Transverse colon (tissue), 4 donors: ENCODE results near the gene KIAA1217.

Experiments used
- CTCF ChIP-seq, 5 experiments: fragments of 200-600 bp in 3 of 5; fragments of 450-650 bp in 2 of 5; sonication (generic) in 3 of 5; IDR thresholded peaks; 1 replicate in 2 of 5; 2 replicates in 3 of 5; pipeline ENCODE4 v1.5.1; 2016 to 2017; ENCODE audit warnings: antibody characterized with exemption in 5 of 5, inconsistent platforms in 3 of 5, mild to moderate bottlenecking in 2 of 5, moderate library complexity in 1 of 5
- EP300 ChIP-seq: sonication (generic); formaldehyde crosslinking; IDR thresholded peaks from one replicate; pipeline ENCODE4 v1.6.1; 2017; ENCODE audit warnings: antibody characterized with exemption, low read depth
- POLR2A ChIP-seq: fragments of 450-650 bp; IDR thresholded peaks from one replicate; pipeline ENCODE4 v1.6.1; 2016; ENCODE audit warnings: antibody characterized with exemption, mild to moderate bottlenecking, moderate library complexity
- POLR2AphosphoS5 ChIP-seq, 3 donors: sonication (generic); formaldehyde crosslinking; IDR thresholded peaks; one replicate each; pipeline ENCODE4 v1.6.1; 2016; ENCODE audit warnings: antibody characterized with exemption in 3 of 3

GRCh38 chr10:24255115-24255880 lies 46.4 kb downstream of the KIAA1217 start:
- TF ChIP-seq EP300 (no peak), CTCF (IDR thresholded peaks at IDR 0.05) (no peak), POLR2A (no peak), POLR2AphosphoS5 (IDR thresholded peaks at IDR 0.05) (no peak)
